ENCODE measurements around the gene PTPRJ. TPM values are rescaled to one million over a fixed set of nuclear protein-coding genes. Genes with fewer than 3 reads are reported as not detected.
A peak's percentile ranks its signal among the peaks of the same experiment; 100 is the strongest.

The PTPRJ gene
- total and polyA plus RNA-seq, 2 of the 13 experiments (the other 11 are each of a cell fraction or from before 2014, with no cell fraction given), result 1.0 to 1.2 TPM

GRCh38 chr11:48013269-48013901 is 33.0 kb downstream of the PTPRJ start (continued):
- TF ChIP-seq LBX2 (CRISPR knock-in tag; IDR thresholded peaks at IDR 0.05; ENCODE audit: borderline replicate concordance) (no peak), MXD3 (CRISPR knock-in tag; IDR thresholded peaks at IDR 0.05) (peak; percentile 56; the same call in 1 of the 2 replicates), PHF21A (CRISPR knock-in tag; IDR thresholded peaks at IDR 0.05) (0 out of 2 replicates have a peak, but pooled peaks have one; percentile 33), ZNF20 (CRISPR knock-in tag; IDR thresholded peaks at IDR 0.05) (no peak), ZNF747 (CRISPR knock-in tag; IDR thresholded peaks at IDR 0.05; ENCODE audit: borderline replicate concordance) (0 out of 2 replicates have a peak, but pooled peaks have one; percentile 21), MIXL1 (CRISPR knock-in tag; IDR thresholded peaks at IDR 0.05) (0 out of 2 replicates have a peak, but pooled peaks have one; percentile 55), ZNF121 (CRISPR knock-in tag; IDR thresholded peaks at IDR 0.05) (no peak), ZNF770 (CRISPR knock-in tag; IDR thresholded peaks at IDR 0.05) (peak; percentile 82), PBX3 (CRISPR knock-in tag; IDR thresholded peaks at IDR 0.05; ENCODE audit: borderline replicate concordance) (no peak), TCF12 (IDR thresholded peaks at IDR 0.05) (no peak), TCF12 (CRISPR knock-in tag; IDR thresholded peaks at IDR 0.05) (no peak), NCOR1 (IDR thresholded peaks at IDR 0.05; ENCODE audit: borderline replicate concordance, low read length) (no peak), TFAP4 (IDR thresholded peaks at IDR 0.05; ENCODE audit: borderline replicate concordance, low read depth) (peak; percentile 32; the same call in 1 of the 2 replicates), GATAD2A (CRISPR knock-in tag; IDR thresholded peaks at IDR 0.05) (peak; percentile 45; the same call in 1 of the 2 replicates), ZBED4 (CRISPR knock-in tag; IDR thresholded peaks at IDR 0.05; ENCODE audit: borderline replicate concordance) (peak; percentile 70; the same call in 1 of the 2 replicates), KAT8 (CRISPR knock-in tag; IDR thresholded peaks at IDR 0.05) (peak; percentile 60), CBX5 (CRISPR knock-in tag; IDR thresholded peaks at IDR 0.05; ENCODE audit: borderline replicate concordance) (no peak), ZNF326 (CRISPR knock-in tag; IDR thresholded peaks at IDR 0.05; ENCODE audit: borderline replicate concordance) (no peak), RARA (CRISPR knock-in tag; IDR thresholded peaks at IDR 0.05) (peak; percentile 67), HNRNPL (IDR thresholded peaks at IDR 0.05; ENCODE audit: low read depth, low read length) (0 out of 2 replicates have a peak, but pooled peaks have one; percentile 27), NR2C2 (CRISPR knock-in tag; IDR thresholded peaks at IDR 0.05; ENCODE audit: borderline replicate concordance) (peak; percentile 93)
